GM23338 (cell line): Measurements from ENCODE around the gene AIFM2. TPM values are rescaled to one million over a fixed set of nuclear protein-coding genes. Genes with fewer than 3 reads are reported as not detected.

ENCODE experiments used
- ATAC-seq: fragments of 200-7000 bp; cut with Tn5 transposase; 3 replicates; pipeline ENCODE4 v1.9.1; 2020
- DNase-seq: peaks from one replicate; pipeline ENCODE4 v3.0.0-alpha.2; 2015; ENCODE audit warnings: low spot score
- H2AFZ ChIP-seq: fragments of 200-600 bp; sonication (generic); 2 replicates; pipeline ENCODE4 v1.8.0; 2016; ENCODE audit warnings: antibody characterized with exemption, mild to moderate bottlenecking, moderate library complexity
- H3F3A ChIP-seq: fragments of 200-600 bp; sonication (generic); replicated peaks from 2 replicates; pipeline ENCODE4 v1.8.0; 2017; ENCODE audit warnings: antibody characterized with exemption, mixed run types, low read depth
- H3K27ac ChIP-seq: fragments of 200-600 bp; sonication (generic); 2 replicates; pipeline ENCODE4 v1.6.1; 2016; ENCODE audit warnings: low read depth
- H3K27me3 ChIP-seq: fragments of 200-600 bp; sonication (generic); 2 replicates; pipeline ENCODE4 v1.8.0; 2016; ENCODE audit warnings: mild to moderate bottlenecking, mixed run types, moderate library complexity; ENCODE audit not compliant: insufficient read depth
- H3K36me3 ChIP-seq: fragments of 200-600 bp; sonication (generic); 2 replicates; pipeline ENCODE4 v1.8.0; 2016; ENCODE audit warnings: mild to moderate bottlenecking; ENCODE audit not compliant: insufficient read depth
- H3K4me1 ChIP-seq: fragments of 200-600 bp; sonication (generic); 2 replicates; pipeline ENCODE4 v1.8.0; 2016; ENCODE audit warnings: mild to moderate bottlenecking, moderate library complexity; ENCODE audit not compliant: insufficient read depth
- H3K4me2 ChIP-seq: fragments of 200-600 bp; sonication (generic); 2 replicates; pipeline ENCODE4 v1.7.1; 2017; ENCODE audit warnings: mixed run types
- H3K4me3 ChIP-seq: fragments of 200-600 bp; sonication (generic); 2 replicates; pipeline ENCODE4 v1.6.1; 2016; ENCODE audit warnings: mixed run types
- H3K79me2 ChIP-seq: fragments of 200-600 bp; sonication (generic); replicated peaks from 2 replicates; pipeline ENCODE4 v1.8.0; 2017; ENCODE audit warnings: mild to moderate bottlenecking; ENCODE audit not compliant: insufficient read depth
- H3K9me2 ChIP-seq: fragments of 200-600 bp; sonication (generic); 2 replicates; pipeline ENCODE4 v1.8.0; 2017; ENCODE audit not compliant: insufficient read depth
- H4K20me1 ChIP-seq: fragments of 200-600 bp; sonication (generic); replicated peaks from 2 replicates; pipeline ENCODE4 v1.8.0; 2017; ENCODE audit warnings: mild to moderate bottlenecking; ENCODE audit not compliant: insufficient read depth
- H3K27ac Mint-ChIP-seq: 2 replicates; pipeline ENCODE4 v1.8.0; 2020; ENCODE audit warnings: inconsistent platforms, mild to moderate bottlenecking, moderate library complexity, mixed read lengths
- H3K27me3 Mint-ChIP-seq: 3 replicates; pipeline ENCODE4 v1.8.0; 2022; ENCODE audit warnings: low read depth, mild to moderate bottlenecking, moderate library complexity, mixed read lengths, inconsistent platforms; ENCODE audit not compliant: insufficient read depth, poor library complexity
- H3K36me3 Mint-ChIP-seq: 3 replicates; pipeline ENCODE4 v1.8.0; 2021; ENCODE audit warnings: low read depth, mild to moderate bottlenecking, inconsistent platforms, moderate library complexity, mixed read lengths
- H3K4me1 Mint-ChIP-seq: 3 replicates; pipeline ENCODE4 v1.8.0; 2020; ENCODE audit warnings: mild to moderate bottlenecking, inconsistent platforms, mixed read lengths
- H3K4me3 Mint-ChIP-seq: 3 replicates; pipeline ENCODE4 v1.8.0; 2021; ENCODE audit warnings: moderate library complexity, mild to moderate bottlenecking, inconsistent platforms, mixed read lengths
- H3K9me3 Mint-ChIP-seq: 3 replicates; pipeline ENCODE4 v1.8.0; 2020; ENCODE audit warnings: moderate library complexity, mild to moderate bottlenecking, inconsistent platforms, mixed read lengths
- CREB1 ChIP-seq: fragments of 250-450 bp; sonication (Bioruptor Pico); IDR thresholded peaks from 2 replicates; pipeline ENCODE4 v1.5.0; 2020; ENCODE audit warnings: low read depth, mild to moderate bottlenecking, moderate library complexity
- ETS1 ChIP-seq: IDR thresholded peaks from 2 replicates; pipeline ENCODE4 v1.6.1; 2016; ENCODE audit warnings: antibody characterized with exemption
- EZH2 ChIP-seq: fragments of 200-600 bp; sonication (generic); IDR thresholded peaks from one replicate; pipeline ENCODE4 v1.8.0; 2017; ENCODE audit warnings: antibody characterized with exemption, mild to moderate bottlenecking, low read depth; ENCODE audit not compliant: unreplicated experiment
- EZH2phosphoT487 ChIP-seq: fragments of 200-600 bp; sonication (generic); IDR thresholded peaks from one replicate; pipeline ENCODE4 v1.8.1; 2018; ENCODE audit warnings: antibody characterized with exemption; ENCODE audit not compliant: unreplicated experiment
- POLR2AphosphoS5 ChIP-seq: IDR thresholded peaks from 2 replicates; pipeline ENCODE4 v1.6.1; 2016; ENCODE audit warnings: antibody characterized with exemption, low read depth
- REST ChIP-seq: IDR thresholded peaks from one replicate; pipeline ENCODE4 v1.6.1; 2018; ENCODE audit warnings: antibody characterized with exemption; ENCODE audit not compliant: unreplicated experiment
- STAT1 ChIP-seq: IDR thresholded peaks from one replicate; pipeline ENCODE4 v1.6.1; 2016; ENCODE audit warnings: antibody characterized with exemption; ENCODE audit not compliant: unreplicated experiment
- ZNF331 ChIP-seq: fragments of 250-450 bp; sonication (Bioruptor Pico); IDR thresholded peaks from 2 replicates; pipeline ENCODE4 v1.5.0; 2020; ENCODE audit warnings: low read depth, mild to moderate bottlenecking, moderate library complexity
- polyA plus RNA-seq: library from polyadenylated mRNA; unstranded; fragments of >200 nt; fragmentation: Nextera tagmentation; extraction: Ambion mirVana; gene quantifications from 2 replicates; pipeline ENCODE4 v1.2.1, GENCODE V29; 2016
- total RNA-seq: library from RNA; depleted of rRNA; stranded (reverse); fragments of >200 nt; shearing (Covaris generic); gene quantifications from 2 replicates; pipeline ENCODE4 v1.2.3, GENCODE V29; 2014

AIFM2 gene
- total and polyA plus RNA-seq, 2 experiments from 2014 or later = 3.2 to 3.6 TPM

GRCh38 chr10:70126700-70127395 is 5.8 kb downstream of the AIFM2 start:
- Mint-ChIP-seq H3K4me3 (no peak overlapping the region), H3K27ac (no peak overlapping the region), H3K36me3 (peaks cover 3% of the 10 kb centered on the region; the same call in 1 of the 3 replicates), H3K9me3 (peaks cover 3% of the 10 kb centered on the region; the same call in 1 of the 3 replicates), H3K4me1 (no peaks in the 10 kb centered on the region), H3K27me3 (peaks cover 1% of the 10 kb centered on the region)
- no peaks in the 10 kb centered on the region for H3K36me3 ChIP-seq
- no peaks in the 10 kb centered on the region; the same call in 1 of the 2 replicates for H4K20me1 ChIP-seq
- ATAC-seq = no peak
- H3K4me1 ChIP-seq = no peaks in the 10 kb centered on the region
- H3K79me2 ChIP-seq = no peaks in the 10 kb centered on the region
- H3K27ac ChIP-seq = no peak overlapping the region
- TF ChIP-seq REST = no peak
- TF ChIP-seq STAT1 = no peak
- no peak for TF ChIP-seq EZH2
- no peak for TF ChIP-seq ZNF331 (CRISPR knock-in tag)
- no peak for TF ChIP-seq ETS1
- TF ChIP-seq EZH2phosphoT487 = no peak
- TF ChIP-seq POLR2AphosphoS5 = no peak
- no peak for TF ChIP-seq CREB1 (CRISPR knock-in tag)
- H3K9me2 ChIP-seq = no peaks in the 10 kb centered on the region
- H3K27me3 ChIP-seq = peaks cover 10% of the 10 kb centered on the region; the same call in 1 of the 2 replicates
- no peak for DNase-seq
- H3F3A ChIP-seq = no peaks in the 10 kb centered on the region
- H3K4me3 ChIP-seq = no peak overlapping the region
- H2AFZ ChIP-seq = no peak overlapping the region
- H3K4me2 ChIP-seq = no peak overlapping the region

- H3K4me3 Mint-ChIP-seq = no peak overlapping the region
- no peak overlapping the region for H3K4me3 ChIP-seq
- no peaks in the 10 kb centered on the region for H3K36me3 ChIP-seq
- H3K79me2 ChIP-seq = no peaks in the 10 kb centered on the region
- peaks cover 3% of the 10 kb centered on the region for H3K27me3 Mint-ChIP-seq
- H3F3A ChIP-seq = no peaks in the 10 kb centered on the region
- no peak for DNase-seq
- no peak overlapping the region for H2AFZ ChIP-seq
- peaks cover 3% of the 10 kb centered on the region; the same call in 1 of the 3 replicates for H3K9me3 Mint-ChIP-seq
- H3K9me2 ChIP-seq = no peaks in the 10 kb centered on the region
- no peak overlapping the region for H3K27ac Mint-ChIP-seq
- H3K36me3 Mint-ChIP-seq = peaks cover 3% of the 10 kb centered on the region; the same call in 1 of the 3 replicates
- 0 out of 2 replicates have a peak, but pooled peaks cover 2% of the 10 kb centered on the region for H3K27me3 ChIP-seq
- no peaks in the 10 kb centered on the region for H3K4me1 ChIP-seq
- no peak overlapping the region for H3K4me2 ChIP-seq
- H4K20me1 ChIP-seq = no peaks in the 10 kb centered on the region; the same call in 1 of the 2 replicates
- no peaks in the 10 kb centered on the region for H3K4me1 Mint-ChIP-seq
- H3K27ac ChIP-seq = no peak overlapping the region
- ATAC-seq = peak; percentile 82
- TF ChIP-seq STAT1 (no peak), ETS1 (no peak)
These were observed 6.6 kb downstream of the AIFM2 start for GRCh38 chr10:70125918-70126552.
